Peyer's patch (tissue), 4 donors: Measurements from ENCODE around the gene CHIC2. TPM values are rescaled to one million over a fixed set of nuclear protein-coding genes. Genes with fewer than 3 reads are reported as not detected.

Experiments
- DNase-seq, 3 donors: peaks; one replicate each; pipeline ENCODE4 v3.0.0-alpha.2; 2017 to 2019
- H3K27ac ChIP-seq, 4 donors: fragments of 200-600 bp; sonication (generic); one replicate each; pipeline ENCODE4 v1.5.1; 2016 to 2019
- H3K27me3 ChIP-seq, 2 donors: fragments of 200-600 bp; sonication (generic); one replicate each; pipeline ENCODE4 v1.5.1; 2019
- H3K36me3 ChIP-seq, 3 donors: fragments of 200-600 bp; sonication (generic); one replicate each; pipeline ENCODE4 v1.5.1; 2016 to 2019
- H3K4me1 ChIP-seq, 4 donors: fragments of 200-600 bp; sonication (generic); one replicate each; pipeline ENCODE4 v1.5.1; 2016 to 2019
- H3K4me3 ChIP-seq, 4 donors: fragments of 200-600 bp; sonication (generic); 1 replicate in 3 of 4; 2 replicates in 1 of 4; pipeline ENCODE4 v1.5.1; 2016 to 2019; ENCODE audit warnings: mild to moderate bottlenecking in 1 of 4
- H3K9me3 ChIP-seq, 4 donors: fragments of 200-600 bp; sonication (generic); one replicate each; pipeline ENCODE4 v1.5.1; 2016 to 2019; ENCODE audit warnings: mild to moderate bottlenecking in 1 of 4
- POLR2A ChIP-seq, 2 donors: fragments of 450-650 bp; IDR thresholded peaks; one replicate each; pipeline ENCODE4 v1.5.1; 2017; ENCODE audit warnings: antibody characterized with exemption in 2 of 2, mild to moderate bottlenecking in 2 of 2, moderate library complexity in 2 of 2
- total RNA-seq, 4 donors: library from RNA; depleted of rRNA; stranded (reverse); fragments of >200 nt; gene quantifications; one replicate each; pipeline ENCODE4 v1.1.0, GENCODE V29; 2016
- TF ChIP-seq, protein P1 (sequence below), 6 experiments: fragments of 450-650 bp in 4 of 6; fragments of 200-600 bp in 2 of 6; sonication (generic) in 1 of 6; IDR thresholded peaks; one replicate each; pipeline ENCODE4 v1.5.1; 2017 to 2019; ENCODE audit warnings: antibody characterized with exemption in 6 of 6, mild to moderate bottlenecking in 3 of 6, moderate library complexity in 1 of 6

The CHIC2 gene
- total RNA-seq, 4 donors from 2014 or later, result 34.7 to 59.4 (median 47.6) TPM

DNA sequence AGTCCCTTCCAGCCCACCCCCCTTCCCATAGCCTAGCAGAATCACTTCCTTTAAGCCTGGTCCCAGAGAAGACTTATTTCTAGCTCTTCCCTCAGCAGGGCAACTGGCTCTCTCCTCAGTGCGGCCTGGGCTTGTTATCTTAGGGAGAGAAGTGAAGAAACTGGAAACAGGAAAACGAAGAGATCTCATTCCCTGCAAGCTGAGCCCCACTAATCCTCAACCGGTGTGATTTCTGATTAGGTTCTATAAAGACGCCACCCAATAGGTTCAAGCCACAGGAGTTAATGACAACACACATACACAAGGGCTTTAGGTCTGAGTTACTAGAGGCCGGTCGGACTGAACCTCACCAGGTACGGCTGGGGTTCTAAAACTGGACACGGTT is 38.8 kb upstream of the CHIC2 start:
- H3K27me3 ChIP-seq, result peaks cover 4 to 29% of the 10 kb centered on the region in 2 donors
- no peaks in the 10 kb centered on the region for H3K36me3 ChIP-seq
- H3K27ac ChIP-seq, result no peak overlapping the region
- DNase-seq, result no peak
- H3K4me3 ChIP-seq, result no peak overlapping the region
- peaks cover 0 to 23% (median 17%) of the 10 kb centered on the region in 4 donors for H3K4me1 ChIP-seq
- H3K9me3 ChIP-seq, result no peaks in the 10 kb centered on the region
- TF ChIP-seq POLR2A (IDR thresholded peaks at IDR 0.05), result no peak
- TF ChIP-seq, protein P1, sequence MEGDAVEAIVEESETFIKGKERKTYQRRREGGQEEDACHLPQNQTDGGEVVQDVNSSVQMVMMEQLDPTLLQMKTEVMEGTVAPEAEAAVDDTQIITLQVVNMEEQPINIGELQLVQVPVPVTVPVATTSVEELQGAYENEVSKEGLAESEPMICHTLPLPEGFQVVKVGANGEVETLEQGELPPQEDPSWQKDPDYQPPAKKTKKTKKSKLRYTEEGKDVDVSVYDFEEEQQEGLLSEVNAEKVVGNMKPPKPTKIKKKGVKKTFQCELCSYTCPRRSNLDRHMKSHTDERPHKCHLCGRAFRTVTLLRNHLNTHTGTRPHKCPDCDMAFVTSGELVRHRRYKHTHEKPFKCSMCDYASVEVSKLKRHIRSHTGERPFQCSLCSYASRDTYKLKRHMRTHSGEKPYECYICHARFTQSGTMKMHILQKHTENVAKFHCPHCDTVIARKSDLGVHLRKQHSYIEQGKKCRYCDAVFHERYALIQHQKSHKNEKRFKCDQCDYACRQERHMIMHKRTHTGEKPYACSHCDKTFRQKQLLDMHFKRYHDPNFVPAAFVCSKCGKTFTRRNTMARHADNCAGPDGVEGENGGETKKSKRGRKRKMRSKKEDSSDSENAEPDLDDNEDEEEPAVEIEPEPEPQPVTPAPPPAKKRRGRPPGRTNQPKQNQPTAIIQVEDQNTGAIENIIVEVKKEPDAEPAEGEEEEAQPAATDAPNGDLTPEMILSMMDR (IDR thresholded peaks at IDR 0.05), result no peak

DNA sequence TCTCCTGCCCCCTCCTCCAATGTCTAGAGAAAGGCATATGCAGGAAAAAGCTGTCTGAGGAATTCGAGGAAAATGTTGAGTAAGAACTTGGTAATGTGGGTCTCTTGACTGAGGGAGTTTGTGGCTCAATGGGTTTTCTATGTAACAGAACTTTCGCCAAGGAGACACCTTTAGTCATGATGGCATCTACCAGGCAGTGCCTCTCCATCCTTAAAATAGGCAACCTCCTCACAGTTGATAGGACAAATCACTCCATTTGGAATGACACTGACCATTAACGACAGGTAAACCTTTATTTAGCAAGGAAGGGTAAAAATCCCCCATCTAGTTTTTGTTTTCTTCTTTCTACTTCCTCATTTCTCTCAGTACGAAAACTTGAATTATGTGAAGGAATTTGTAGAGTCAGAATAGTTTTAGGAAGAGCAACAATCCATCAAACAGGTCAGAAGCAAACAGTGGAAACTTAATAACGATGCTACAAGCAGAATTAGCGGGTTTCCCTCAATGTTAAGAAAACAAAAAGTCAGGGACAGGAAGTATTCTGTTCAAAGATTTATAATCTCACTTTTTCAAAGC is 38.2 kb upstream of the CHIC2 start:
- Histone ChIP-seq H3K27me3 (peaks cover 4 to 32% of the 10 kb centered on the region in 2 donors), H3K36me3 (no peaks in the 10 kb centered on the region), H3K9me3 (no peaks in the 10 kb centered on the region), H3K4me3 (no peak overlapping the region), H3K27ac (no peak overlapping the region), H3K4me1 (peaks cover 0 to 23% (median 16%) of the 10 kb centered on the region in 4 donors)
- DNase-seq, result no peak
- TF ChIP-seq, protein P1 (IDR thresholded peaks at IDR 0.05), result no peak
- TF ChIP-seq POLR2A (IDR thresholded peaks at IDR 0.05), result no peak

DNA sequence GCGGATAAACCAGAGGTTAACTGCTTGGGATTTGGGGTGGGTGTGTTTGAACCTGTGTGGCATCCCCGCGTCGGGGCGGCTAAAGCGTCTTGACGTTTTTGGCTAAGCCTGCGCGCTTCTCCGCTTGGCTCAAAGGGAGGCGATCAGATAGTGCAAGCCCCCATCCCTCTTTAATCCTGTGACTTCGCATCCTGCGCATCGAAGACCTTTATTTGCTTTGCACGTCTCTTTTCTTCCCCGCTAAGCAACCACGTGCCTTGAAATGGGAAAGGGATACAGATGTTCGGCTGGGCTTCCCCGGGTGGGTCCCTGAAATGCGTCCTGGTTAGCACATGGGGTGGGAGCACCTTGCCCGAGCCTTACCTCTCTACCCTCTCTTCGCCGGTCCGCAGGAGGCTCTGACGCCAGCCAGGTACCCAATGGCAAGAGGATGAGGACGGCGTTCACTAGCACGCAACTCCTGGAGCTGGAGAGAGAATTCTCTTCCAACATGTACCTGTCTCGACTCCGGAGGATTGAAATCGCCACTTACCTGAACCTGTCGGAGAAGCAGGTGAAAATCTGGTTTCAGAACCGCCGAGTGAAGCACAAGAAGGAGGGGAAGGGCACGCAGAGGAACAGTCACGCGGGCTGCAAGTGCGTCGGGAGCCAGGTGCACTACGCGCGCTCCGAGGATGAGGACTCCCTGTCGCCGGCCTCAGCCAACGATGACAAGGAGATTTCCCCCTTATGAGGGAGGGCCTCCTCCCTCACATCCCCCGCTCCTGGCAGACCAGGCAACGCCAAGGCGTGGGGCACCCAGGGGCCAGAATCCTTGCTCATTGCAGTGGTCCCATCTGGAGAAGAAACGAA is 37.0 kb upstream of the CHIC2 start:
- TF ChIP-seq POLR2A (IDR thresholded peaks at IDR 0.05), result no peak
- TF ChIP-seq, protein P1 (IDR thresholded peaks at IDR 0.05), result no peak
- H3K27me3 ChIP-seq, result peaks cover 4 to 40% of the 10 kb centered on the region in 2 donors
- peaks cover 0 to 23% (median 16%) of the 10 kb centered on the region in 4 donors for H3K4me1 ChIP-seq
- H3K27ac ChIP-seq, result no peak overlapping the region
- peak overlapping the region in 2 of 4 donors; percentile 40 to 44 for H3K4me3 ChIP-seq
- DNase-seq, result no peak
- H3K36me3 ChIP-seq, result no peaks in the 10 kb centered on the region
- H3K9me3 ChIP-seq, result no peaks in the 10 kb centered on the region

DNA sequence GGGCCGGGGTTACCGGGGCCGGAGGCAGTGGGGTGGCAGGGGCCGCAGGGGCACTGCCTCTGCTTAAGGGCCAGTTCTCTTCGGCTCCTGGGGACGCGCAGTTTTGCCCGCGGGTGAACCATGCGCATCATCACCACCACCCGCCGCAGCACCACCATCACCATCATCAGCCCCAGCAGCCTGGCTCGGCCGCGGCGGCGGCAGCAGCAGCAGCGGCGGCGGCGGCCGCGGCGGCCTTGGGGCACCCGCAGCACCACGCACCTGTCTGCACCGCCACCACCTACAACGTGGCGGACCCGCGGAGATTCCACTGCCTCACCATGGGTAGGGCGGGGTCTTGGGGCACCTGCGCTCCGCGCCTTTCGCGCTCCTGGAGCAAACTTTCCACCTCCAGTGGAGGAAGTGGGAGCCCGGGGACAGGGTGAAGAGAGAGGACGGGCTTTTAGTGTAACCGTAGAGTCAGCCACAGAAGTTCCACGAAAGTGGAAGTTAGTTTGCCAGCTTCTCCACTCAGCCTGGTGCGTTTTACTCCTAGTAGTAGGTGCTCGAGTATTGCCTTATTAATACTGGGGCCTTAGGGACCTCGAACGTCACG is 36.3 kb upstream of the CHIC2 start:
- Histone ChIP-seq H3K9me3 (no peaks in the 10 kb centered on the region), H3K27me3 (peaks cover 4 to 40% of the 10 kb centered on the region in 2 donors), H3K27ac (no peak overlapping the region), H3K4me1 (peaks cover 0 to 23% (median 16%) of the 10 kb centered on the region in 4 donors), H3K36me3 (no peaks in the 10 kb centered on the region), H3K4me3 (peak overlapping the region in 3 of 4 donors; percentile 21 to 44 (median 40))
- TF ChIP-seq POLR2A (IDR thresholded peaks at IDR 0.05), result no peak
- TF ChIP-seq, protein P1 (IDR thresholded peaks at IDR 0.05), result no peak
- DNase-seq, result no peak

DNA sequence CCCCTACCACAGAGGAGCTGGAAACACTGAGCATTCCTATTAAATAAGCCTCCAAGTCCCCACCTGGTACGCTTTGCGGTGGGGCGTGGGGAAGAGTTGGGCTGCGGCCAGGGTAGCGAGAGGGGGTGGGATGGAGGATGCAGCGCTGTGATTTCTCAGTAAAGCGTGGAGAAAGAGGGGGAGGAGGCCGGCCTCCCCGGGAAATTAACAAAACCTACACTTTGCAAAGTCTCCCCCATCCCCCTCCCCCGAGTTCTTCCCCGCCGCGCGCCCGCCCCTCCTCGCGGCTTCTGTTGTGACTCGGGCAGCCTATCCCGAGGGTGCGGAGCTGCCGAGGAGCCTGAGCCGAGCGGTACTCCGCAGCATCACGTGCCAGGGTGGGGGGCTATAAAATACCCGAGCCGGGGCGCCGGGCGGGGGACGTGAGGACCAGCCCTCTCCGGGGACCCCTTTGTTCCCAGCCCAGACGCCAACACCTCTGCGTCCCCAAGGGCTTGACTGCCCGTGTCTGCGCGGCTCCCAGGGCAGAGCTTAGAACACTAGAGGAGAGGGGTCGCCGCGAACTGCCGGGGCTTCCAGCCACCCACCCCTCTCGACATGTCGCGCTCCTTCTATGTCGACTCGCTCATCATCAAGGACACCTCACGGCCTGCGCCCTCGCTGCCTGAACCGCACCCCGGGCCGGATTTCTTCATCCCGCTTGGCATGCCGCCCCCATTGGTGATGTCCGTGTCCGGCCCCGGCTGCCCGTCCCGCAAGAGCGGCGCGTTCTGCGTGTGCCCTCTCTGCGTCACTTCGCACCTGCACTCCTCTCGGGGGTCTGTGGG is 35.6 kb upstream of the CHIC2 start, which contains the start of gene GSX2:
Gene GSX2 (plus strand): TSS at position 416 of the 827 bp plus-strand sequence. CDS start 182 bp downstream, at position 598.
- Histone ChIP-seq H3K9me3 (no peaks in the 10 kb centered on the region), H3K27ac (no peak within 1 kb of the TSS), H3K27me3 (peaks cover 4 to 40% of the 10 kb centered on the region in 2 donors), H3K4me3 (peak within 1 kb of the TSS in 3 of 4 donors; percentile 21 to 44 (median 40)), H3K36me3 (no peaks in the 10 kb centered on the region), H3K4me1 (peaks cover 0 to 23% (median 16%) of the 10 kb centered on the region in 4 donors)
- DNase-seq, result no peak
- TF ChIP-seq, protein P1 (IDR thresholded peaks at IDR 0.05), result no peak
- TF ChIP-seq POLR2A (IDR thresholded peaks at IDR 0.05), result no peak
